ENCODE data around the gene LRRC15.

LRRC15 gene

GRCh38 chr3:194337965-194338753 lies 31.4 kb downstream of the LRRC15 start:
- Histone ChIP-seq H3K4me3 (ENCODE audit: low read depth, low read length) (no peak overlapping the region), H3K27me3 (ENCODE audit: insufficient read depth, low read depth, severe bottlenecking) (no peaks in the 10 kb centered on the region), H3K9me3 (ENCODE audit: severe bottlenecking) (no peaks in the 10 kb centered on the region), H3K27ac (no peak overlapping the region), H3K36me3 (no peaks in the 10 kb centered on the region)
- TF ChIP-seq CTCF (IDR thresholded peaks at IDR 0.05; ENCODE audit: low read depth, low read length) = no peak
- no peak for DNase-seq

- DNase-seq = no peak
- H3K36me3 ChIP-seq = no peaks in the 10 kb centered on the region
Observed at GRCh38 chr3:194336601-194337355, 32.8 kb downstream of the LRRC15 start.

GRCh38 chr3:194333981-194334320 lies 35.6 kb downstream of the LRRC15 start:
- Histone ChIP-seq H3K27ac (no peak overlapping the region), H3K36me3 (no peaks in the 10 kb centered on the region), H3K9me3 (ENCODE audit: severe bottlenecking) (no peaks in the 10 kb centered on the region), H3K4me3 (ENCODE audit: low read depth, low read length) (peak overlapping the region; percentile 50; the same call in 1 of the 2 replicates), H3K27me3 (ENCODE audit: insufficient read depth, low read depth, severe bottlenecking) (no peaks in the 10 kb centered on the region)
- no peak for TF ChIP-seq CTCF (IDR thresholded peaks at IDR 0.05; ENCODE audit: low read depth, low read length)
- no peak for DNase-seq

More at GRCh38 chr3:194336601-194337355, 32.8 kb downstream of the LRRC15 start:
- Histone ChIP-seq H3K9me3 (ENCODE audit: severe bottlenecking) (no peaks in the 10 kb centered on the region), H3K4me3 (ENCODE audit: low read depth, low read length) (no peak overlapping the region), H3K27ac (no peak overlapping the region), H3K27me3 (ENCODE audit: insufficient read depth, low read depth, severe bottlenecking) (no peaks in the 10 kb centered on the region)
- TF ChIP-seq CTCF (IDR thresholded peaks at IDR 0.05; ENCODE audit: low read depth, low read length) = no peak

GRCh38 chr3:194333212-194333980 lies 36.1 kb downstream of the LRRC15 start:
- peak; percentile 69 for TF ChIP-seq CTCF (IDR thresholded peaks at IDR 0.05; ENCODE audit: low read depth, low read length)
- peak; percentile 82 for DNase-seq

GRCh38 chr3:194332858-194333211 lies 36.7 kb downstream of the LRRC15 start:
- no peak for DNase-seq
- H3K27me3 ChIP-seq (ENCODE audit: insufficient read depth, low read depth, severe bottlenecking) = no peaks in the 10 kb centered on the region
- H3K27ac ChIP-seq = no peak overlapping the region

More at GRCh38 chr3:194333212-194333980, 36.1 kb downstream of the LRRC15 start:
- peak overlapping the region; percentile 50 for H3K4me3 ChIP-seq (ENCODE audit: low read depth, low read length)
- H3K27ac ChIP-seq = no peak overlapping the region
- H3K9me3 ChIP-seq (ENCODE audit: severe bottlenecking) = no peaks in the 10 kb centered on the region
- H3K36me3 ChIP-seq = no peaks in the 10 kb centered on the region
- H3K27me3 ChIP-seq (ENCODE audit: insufficient read depth, low read depth, severe bottlenecking) = no peaks in the 10 kb centered on the region

More at GRCh38 chr3:194332858-194333211, 36.7 kb downstream of the LRRC15 start:
- Histone ChIP-seq H3K36me3 (no peaks in the 10 kb centered on the region), H3K4me3 (ENCODE audit: low read depth, low read length) (no peak overlapping the region), H3K9me3 (ENCODE audit: severe bottlenecking) (no peaks in the 10 kb centered on the region)
- TF ChIP-seq CTCF (IDR thresholded peaks at IDR 0.05; ENCODE audit: low read depth, low read length) = no peak

All from WERI-Rb-1 (cell line).